Measurements from ENCODE around the gene AKNA.

The AKNA gene

DNA sequence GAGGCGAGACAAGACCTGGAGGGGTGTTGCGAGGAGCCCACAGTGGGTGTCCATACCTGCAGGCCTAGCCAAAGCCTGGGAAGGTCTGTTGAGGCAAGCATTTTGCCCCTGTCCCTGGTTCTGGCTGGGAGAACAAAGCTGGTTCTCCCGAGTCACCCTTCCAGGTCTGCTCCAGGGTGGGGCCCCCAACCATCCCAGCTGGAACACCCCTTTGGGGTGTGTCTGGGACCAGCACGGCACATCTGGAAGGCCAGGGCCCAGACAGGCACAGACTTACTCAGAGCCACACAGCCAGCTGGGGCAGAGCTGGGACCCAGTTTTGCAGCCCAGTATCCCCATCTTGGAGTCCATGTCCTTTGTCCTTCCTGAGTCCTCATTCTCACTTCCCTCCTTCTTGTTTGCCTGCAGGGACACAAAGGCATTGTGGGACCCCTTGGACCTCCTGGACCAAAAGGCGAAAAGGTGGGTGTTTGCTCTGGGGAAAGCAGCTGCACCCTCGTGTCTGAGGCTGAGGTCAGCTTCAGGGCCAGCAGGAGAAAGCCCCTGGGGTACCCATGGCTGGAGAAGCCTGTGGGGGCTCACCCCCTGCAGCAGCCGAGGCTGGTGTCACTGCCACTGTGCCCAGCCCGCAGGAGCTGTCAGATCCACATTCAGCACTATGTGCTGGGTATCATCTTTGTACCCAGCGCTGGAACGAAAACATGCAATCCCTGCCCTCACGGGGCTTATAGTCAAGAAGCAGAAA, 103.3 kb downstream of the AKNA start:
- no peak for DNase-seq (ENCODE audit: low spot score)

All from AG08396 (cell line).